ENCODE data around the gene DHODH.

Gene DHODH

DNA sequence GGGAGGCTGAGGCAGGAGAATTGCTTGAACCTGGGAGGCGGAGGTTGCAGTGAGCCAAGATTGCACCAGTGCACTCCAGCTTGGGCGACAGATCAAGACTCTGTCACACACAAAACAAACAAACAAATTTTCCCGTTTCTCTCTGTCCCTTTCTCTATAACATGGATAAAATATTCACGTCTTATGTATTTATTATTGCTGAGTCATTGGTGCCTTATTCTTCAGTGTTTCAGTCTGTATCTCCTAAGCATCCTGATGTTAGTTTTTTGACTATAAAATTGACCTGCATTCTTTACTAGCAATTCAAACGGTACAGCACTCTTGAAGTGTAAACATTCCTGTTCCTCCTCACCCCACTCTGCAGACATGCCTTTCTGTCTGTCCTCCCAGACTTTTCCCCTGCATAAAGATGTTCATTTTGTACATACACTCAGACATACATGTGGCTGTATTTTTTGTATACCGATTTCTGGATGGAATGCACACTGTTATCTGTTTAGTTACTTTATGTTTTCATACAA, 16.4 kb downstream of the DHODH start:
- H3K4me3 ChIP-seq (ENCODE audit: low read depth, low read length) = no peak overlapping the region
- peak; percentile 28 for DNase-seq (ENCODE audit: low read depth)
- TF ChIP-seq, protein P1, sequence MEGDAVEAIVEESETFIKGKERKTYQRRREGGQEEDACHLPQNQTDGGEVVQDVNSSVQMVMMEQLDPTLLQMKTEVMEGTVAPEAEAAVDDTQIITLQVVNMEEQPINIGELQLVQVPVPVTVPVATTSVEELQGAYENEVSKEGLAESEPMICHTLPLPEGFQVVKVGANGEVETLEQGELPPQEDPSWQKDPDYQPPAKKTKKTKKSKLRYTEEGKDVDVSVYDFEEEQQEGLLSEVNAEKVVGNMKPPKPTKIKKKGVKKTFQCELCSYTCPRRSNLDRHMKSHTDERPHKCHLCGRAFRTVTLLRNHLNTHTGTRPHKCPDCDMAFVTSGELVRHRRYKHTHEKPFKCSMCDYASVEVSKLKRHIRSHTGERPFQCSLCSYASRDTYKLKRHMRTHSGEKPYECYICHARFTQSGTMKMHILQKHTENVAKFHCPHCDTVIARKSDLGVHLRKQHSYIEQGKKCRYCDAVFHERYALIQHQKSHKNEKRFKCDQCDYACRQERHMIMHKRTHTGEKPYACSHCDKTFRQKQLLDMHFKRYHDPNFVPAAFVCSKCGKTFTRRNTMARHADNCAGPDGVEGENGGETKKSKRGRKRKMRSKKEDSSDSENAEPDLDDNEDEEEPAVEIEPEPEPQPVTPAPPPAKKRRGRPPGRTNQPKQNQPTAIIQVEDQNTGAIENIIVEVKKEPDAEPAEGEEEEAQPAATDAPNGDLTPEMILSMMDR (IDR thresholded peaks at IDR 0.05; ENCODE audit: control insufficient read depth, extremely low read depth, insufficient read depth) = no peak

DNA sequence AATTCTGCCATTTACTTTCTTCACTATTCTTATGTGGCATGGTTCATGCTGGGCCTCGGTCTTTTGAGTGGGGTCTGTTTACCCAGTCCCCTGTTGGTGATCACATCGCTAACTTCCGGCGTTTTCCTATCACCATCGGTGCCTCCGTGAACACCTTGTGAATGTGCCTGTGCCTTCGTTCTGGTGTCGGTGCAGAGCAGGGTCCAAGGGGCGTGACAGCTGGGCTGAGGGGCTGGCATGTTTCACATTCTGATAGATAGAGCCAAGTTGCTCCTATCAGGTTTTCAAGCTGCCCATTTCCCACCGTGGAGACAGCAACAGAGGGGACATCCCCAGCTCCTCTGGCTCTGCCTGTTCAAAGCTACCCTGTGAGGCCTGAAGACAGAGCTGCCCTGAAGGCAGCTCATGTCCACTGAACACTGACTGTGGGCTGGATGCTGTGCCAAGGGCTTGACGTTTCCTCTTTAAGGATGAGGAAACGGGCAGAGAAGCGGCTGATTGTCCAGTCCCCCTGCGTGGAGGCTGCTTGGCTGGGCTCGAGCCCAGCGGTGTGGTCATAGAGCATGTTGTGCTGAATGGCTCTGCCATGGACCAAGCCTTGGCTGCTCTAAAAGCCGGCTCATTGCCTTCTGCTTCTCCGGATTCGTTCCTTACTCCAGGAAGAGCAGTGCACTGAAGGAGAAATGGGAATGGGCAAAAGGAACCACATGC, 17.0 kb downstream of the DHODH start:
- no peak overlapping the region for H3K4me3 ChIP-seq (ENCODE audit: low read depth, low read length)
- DNase-seq (ENCODE audit: low read depth) = peak; percentile 3
- TF ChIP-seq, protein P1 (IDR thresholded peaks at IDR 0.05; ENCODE audit: control insufficient read depth, extremely low read depth, insufficient read depth) = no peak

DNA sequence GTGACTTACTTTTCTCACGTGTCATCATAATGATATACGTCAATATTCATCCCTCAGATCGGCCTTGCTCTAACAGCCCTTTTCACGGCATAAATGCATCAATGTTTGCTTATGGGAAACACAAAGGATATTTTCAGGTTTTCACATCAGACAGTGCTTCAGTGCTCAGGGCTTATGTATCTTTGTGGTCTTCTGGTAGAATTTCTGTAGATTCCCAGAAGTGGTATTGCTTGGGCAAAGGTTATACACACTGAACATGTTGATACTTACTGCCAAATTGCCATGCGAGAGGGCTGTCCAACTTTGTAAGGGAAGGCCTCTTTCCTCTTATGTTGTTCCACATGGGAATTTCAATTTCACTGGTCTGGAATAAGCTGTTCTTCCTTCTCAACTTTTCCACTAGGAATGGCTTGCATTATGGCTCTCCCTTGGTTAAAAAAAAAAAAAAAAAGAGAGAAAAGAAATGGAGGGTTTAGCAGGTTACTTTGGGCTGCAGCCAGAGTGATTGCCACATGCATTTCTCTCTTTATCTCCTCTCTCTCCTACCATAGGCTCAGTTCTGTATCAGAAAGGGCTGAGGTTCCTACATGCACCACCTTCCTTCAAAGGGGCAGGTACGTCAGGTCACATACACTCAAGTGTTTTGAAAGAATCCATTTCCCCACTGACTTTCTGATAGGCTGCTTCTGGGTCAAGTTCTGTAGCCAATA, 19.3 kb downstream of the DHODH start:
- H3K4me3 ChIP-seq (ENCODE audit: low read depth, low read length) = no peak overlapping the region
- DNase-seq (ENCODE audit: low read depth) = no peak
- TF ChIP-seq, protein P1 (IDR thresholded peaks at IDR 0.05; ENCODE audit: control insufficient read depth, extremely low read depth, insufficient read depth) = no peak

DNA sequence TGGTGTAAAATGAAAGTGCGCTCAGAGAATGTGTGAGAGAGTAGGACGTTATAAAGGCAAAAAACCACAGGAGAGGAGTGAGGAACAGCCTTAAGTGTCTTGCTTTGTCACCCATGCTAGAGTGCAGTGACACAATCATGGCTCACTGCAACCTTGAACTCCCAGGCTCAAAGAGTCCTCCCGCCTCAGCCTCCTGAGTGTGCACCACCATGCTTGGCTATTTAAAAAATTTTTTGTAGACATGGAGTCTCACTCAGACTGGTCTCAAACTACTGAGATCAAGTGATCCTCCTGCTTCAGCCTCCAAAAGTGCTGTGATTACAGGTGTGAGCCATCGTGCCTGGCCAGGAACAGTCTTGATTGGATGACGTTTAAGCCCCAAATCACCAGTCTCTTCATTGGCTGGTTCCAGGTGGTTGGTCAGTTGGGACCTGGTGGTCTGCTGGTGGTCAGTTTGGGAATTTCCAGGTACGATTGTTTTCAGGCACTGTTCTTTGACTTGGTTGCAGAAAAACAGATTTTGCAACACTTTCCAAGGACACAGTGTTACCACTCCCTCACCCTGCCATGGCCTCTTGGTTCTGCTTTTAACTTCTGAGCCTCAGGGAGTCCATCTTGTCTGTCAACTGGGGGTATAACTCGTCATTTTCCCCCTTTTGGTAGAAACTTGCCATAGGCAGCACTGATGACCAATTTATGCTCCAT, 21.2 kb downstream of the DHODH start:
- TF ChIP-seq, protein P1 (IDR thresholded peaks at IDR 0.05; ENCODE audit: control insufficient read depth, extremely low read depth, insufficient read depth) = no peak
- no peak for DNase-seq (ENCODE audit: low read depth)
- no peak overlapping the region for H3K4me3 ChIP-seq (ENCODE audit: low read depth, low read length)

DNA sequence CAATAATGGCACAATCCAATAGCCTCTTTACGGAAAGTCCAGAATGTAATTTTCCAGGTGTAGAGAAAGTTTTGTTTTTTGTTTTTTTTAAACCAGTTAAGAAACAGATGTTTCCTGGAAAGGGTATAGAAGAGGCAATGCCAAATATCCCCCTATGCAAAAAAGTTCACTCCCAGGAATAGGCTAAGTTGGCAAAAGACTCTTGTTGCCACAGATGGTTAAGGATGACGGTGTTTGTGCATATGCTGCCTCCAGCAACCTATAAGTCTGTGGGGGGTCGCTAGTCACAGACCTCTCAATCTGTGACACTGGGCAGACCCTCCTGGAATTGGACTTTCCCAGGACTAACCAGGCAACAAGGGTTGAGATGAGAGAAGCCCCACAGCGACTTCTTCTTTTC, 24.9 kb downstream of the DHODH start:
- no peak overlapping the region for H3K4me3 ChIP-seq (ENCODE audit: low read depth, low read length)
- TF ChIP-seq, protein P1 (IDR thresholded peaks at IDR 0.05; ENCODE audit: control insufficient read depth, extremely low read depth, insufficient read depth) = no peak
- no peak for DNase-seq (ENCODE audit: low read depth)

DNA sequence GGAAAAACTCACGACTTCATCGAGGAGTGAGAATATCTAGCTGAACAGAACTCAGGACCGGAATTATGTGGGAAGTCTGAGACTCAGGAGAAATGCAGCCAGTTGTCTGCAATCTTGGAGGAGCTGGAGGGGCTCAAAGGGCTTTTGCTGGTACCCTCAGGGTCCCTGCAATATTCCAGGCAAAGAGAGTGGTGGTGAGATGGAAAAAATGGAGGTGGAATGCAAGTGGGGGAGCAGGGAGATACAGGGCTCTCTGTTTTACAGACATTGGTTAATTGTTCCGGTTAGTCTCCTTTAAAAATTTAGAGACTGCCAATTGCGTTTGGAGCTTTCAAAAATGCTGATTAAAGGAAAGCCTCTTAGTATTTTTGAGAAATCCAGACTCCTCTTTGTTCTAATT, 27.6 kb downstream of the DHODH start:
- DNase-seq (ENCODE audit: low read depth) = no peak
- TF ChIP-seq, protein P1 (IDR thresholded peaks at IDR 0.05; ENCODE audit: control insufficient read depth, extremely low read depth, insufficient read depth) = no peak
- H3K4me3 ChIP-seq (ENCODE audit: low read depth, low read length) = no peak overlapping the region

Data from LNCaP clone FGC (cell line).